RCC 7860 (cell line): ENCODE results near the gene CATSPER1.
A peak's percentile ranks its signal among the peaks of the same experiment; 100 is the strongest.
"Not testable (repeated sequence)": the region's sequence is repeated elsewhere in the genome, so short reads cannot be mapped to it uniquely, and the experiment has no call there.

ENCODE experiments used
- DNase-seq: peaks from one replicate; pipeline ENCODE4 v3.0.0-alpha.2; 2015; ENCODE audit warnings: low spot score
- FAIRE-seq: peaks from 2 replicates; lab custom pipeline; 2012; peaks lifted over from hg19 to GRCh38; lab: Jason Lieb, UNC

The CATSPER1 gene

DNA sequence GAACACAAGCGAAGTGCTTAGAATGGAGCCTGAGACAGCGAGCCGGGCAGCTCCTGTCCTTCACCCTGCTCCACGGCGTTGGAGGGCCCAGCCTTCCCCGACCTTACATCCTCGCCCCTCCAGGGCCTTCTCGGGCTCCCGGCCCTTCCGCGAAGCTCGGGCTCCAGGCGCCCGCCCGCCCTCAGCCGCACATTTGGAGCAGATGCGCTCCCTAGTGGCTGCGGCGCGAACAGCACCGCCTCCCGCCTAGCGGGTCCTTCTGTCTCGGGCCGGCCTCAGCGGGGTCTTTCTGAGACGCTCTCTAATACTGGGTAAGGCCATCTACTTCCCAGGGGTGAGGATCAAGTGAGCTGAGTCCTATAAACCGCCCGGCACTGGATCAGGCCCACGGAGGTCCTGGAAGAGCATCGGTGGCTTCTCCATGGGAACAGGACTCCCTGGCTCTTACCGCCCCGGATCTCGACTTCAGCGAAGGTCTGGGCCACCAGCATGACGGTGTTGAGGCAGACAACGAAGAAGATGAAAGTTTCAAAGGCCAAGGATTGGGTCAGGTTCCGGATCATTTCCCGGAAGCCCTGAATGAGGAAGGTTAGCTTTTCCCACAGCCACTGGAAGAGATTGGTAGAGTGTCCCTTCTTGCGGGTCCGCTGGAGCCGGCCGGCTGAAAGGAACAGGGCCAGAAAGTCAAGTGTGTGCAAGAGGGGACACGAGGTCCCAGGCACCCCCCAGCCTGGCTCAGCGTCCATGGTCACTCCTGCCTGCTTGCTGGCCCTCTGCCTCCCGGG, 3.7 kb downstream of the CATSPER1 start:
- FAIRE-seq (no peak), DNase-seq (peak; percentile 39)

DNA sequence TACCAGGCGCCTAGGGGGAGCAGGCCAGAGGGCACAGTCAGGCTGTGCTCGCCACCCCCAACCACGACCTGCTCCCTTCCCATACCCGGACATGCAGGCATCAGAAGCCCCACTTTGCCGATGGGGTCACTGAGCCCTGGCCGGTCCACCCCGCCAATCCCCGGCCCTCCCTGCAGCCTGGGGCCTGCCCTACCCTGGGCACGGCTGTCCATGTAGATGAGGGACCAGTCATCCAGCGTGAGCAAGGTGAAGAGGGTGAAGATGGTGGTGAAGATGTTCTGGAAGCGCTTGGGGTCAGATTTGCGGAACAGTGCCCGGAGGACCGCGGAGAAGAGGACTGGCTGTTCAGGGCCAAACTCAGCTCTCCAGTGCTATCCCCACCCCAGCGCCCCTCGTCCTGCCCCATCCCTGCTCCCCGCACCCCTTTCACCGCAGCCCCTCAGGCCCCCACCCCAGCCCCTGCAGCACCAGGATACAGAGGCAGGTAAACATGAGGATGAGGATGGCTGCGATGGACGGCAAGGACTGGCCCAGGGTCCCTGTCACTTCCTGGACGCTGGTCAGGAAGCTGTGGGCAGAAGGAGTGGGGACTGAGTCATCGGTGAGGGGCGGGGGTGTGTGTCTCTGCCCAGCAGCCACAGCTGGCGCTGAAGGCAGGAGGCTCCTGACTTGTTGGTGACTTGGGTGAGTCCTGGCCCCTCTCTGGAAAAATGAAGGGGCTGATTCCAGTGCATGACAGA, 5.5 kb downstream of the CATSPER1 start:
- FAIRE-seq = peak; percentile 62

DNA sequence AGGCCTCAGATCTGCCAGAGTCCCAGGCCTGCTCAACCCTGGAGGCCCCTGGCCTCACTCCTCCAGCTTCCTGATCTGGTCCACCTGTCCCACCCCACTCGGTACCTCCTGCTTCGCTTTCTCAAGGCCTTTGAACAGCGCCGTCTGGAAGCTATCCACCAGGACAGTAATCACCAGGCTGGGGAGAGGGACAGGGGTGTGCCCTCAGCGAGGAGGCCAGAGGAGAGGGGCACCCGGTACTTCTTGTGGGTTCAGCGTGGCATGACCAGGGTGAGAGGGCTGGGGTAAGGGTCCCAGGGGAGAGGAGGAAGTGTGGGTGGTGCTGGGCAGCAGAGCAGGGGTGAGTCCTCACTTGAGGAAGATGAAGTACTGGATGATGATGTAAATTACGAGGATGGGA, 6.1 kb downstream of the CATSPER1 start:
- no peak for DNase-seq

More for the DNA sequence above, 5.5 kb downstream of the CATSPER1 start:
- DNase-seq = peak; percentile 75

DNA sequence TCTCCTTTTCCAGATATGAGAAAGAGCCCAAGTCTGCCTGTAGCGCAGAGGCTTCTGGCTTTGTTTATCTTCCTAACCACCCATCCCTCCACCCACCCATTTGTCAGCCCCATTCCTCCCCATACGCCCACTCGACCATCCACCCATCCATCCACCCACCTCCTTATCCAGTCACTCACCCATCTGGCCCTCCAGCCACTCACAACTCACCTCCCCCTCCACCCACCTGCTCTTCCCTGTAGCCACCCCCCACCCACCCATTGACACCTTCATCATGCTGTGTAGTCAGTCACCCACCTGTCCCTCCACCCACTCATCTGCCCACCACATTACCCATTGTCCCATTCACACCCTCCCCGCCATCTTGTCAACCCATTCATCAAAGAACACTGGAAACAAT, 9.0 kb downstream of the CATSPER1 start:
- FAIRE-seq (no peak), DNase-seq (no peak)

More for the DNA sequence above, 6.1 kb downstream of the CATSPER1 start:
- FAIRE-seq = no peak

DNA sequence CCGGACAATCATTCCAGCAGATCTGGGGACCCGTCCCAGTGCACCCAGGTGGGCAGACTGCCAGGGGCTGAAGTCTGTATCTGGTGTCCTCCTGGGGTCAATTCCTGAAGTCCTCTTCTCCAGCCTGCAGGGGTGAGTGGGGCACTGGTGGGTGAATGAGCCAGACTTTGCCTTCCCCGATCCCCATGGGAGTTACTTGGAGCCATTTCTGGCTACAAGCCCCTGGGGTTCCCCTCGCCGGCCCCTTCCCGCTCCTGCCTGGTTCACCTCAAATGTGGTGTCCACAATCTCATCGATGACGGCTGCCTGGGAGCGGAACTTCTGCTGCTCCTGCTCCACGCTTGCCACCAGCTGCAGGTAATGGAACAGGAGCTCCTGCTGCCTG, 9.5 kb downstream of the CATSPER1 start:
- DNase-seq = no peak
- no peak for FAIRE-seq

DNA sequence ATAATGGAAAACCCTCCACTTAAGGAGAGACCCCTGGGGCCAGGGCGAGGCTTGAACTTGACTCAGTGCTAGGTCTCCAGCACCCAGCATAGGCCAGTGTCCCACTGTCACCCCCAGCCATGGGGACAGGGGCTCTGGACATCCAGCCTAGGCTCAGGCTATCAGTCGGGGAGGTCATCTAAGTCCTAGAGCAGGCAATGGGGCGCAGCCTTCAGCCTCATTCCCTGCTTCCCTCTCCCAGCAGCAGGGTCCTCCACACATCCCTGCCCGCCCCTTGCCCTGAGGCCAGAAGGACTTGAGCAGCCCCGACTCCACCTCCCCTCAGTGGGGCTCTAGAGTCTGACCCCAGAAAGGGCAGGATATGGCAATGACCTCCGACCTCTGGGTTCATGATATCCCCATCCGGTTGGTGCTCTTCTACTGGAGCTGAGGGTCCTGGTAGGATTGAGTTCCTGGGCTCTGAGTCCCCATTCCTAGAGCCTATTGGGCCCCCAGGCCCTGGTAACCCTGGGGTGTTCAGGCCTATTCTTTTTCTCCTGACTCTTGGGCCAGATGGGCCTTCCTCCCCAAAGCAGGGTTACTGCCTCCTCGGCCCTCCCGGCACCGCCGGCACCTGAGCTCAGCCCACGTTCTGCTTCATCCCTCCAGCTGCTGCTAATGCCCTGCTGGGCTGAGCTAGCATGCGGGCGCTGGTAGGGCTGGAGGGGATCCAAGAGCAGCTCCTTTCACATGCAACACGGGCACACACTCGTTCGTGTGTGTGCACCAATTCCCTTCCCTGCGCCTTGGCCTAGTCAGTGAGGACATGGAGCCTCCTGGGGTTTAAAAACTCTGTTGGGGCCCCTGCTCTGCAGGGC, 10.1 kb downstream of the CATSPER1 start:
- FAIRE-seq = no peak
- DNase-seq = no peak

DNA sequence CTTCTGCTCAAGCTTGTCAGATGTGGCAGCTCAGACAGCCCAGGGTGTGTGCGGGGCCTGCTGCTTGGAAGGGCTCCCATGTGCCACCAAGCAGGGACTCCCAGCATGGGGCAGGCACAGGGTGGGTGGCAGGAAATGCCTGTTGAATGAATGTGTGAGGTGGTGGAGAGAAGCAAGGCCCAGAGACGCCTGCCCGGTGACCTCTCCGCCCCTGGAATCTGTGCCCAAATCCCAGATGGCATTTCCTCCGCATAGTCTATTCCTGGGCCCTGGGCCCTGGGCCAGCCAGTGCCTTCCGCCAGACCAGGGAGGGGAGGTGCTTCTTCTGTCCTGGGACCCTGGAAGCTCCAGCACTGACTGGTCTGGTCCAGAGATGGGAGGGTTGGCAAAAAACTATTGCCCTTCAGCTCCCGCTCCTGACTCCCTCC, 10.8 kb downstream of the CATSPER1 start:
- FAIRE-seq = peak; percentile 67
- peak; percentile 90 for DNase-seq

DNA sequence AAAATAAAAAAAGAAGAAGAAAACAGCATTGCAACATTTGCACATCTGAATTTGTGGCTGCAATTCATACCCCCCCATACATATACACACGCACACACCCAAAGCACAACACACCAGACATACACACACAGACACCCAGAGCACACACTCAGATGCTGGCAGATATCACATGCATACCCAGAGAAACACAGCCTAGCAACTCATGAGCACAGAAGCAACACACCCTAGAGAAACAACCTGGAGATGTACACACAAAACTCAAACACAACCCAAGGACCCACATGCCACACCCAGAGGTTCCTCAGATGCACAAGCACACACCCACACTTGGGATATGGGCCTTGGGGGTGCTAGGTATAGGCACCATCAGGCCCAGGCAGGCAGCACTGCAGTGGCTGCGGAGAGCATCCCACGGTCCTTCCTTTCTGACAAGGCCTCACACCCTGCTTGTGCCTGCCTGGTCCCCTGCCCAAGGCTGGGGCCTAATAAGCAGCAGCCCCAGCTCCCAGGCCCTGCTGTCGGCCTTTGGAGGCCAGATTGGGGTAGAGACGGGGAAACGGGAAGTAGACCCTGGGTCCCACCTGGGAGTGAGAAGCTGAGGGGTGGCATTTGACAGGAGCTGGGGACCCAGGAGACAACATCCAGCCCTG, 11.3 kb downstream of the CATSPER1 start:
- no peak for FAIRE-seq
- peak; percentile 20 for DNase-seq

DNA sequence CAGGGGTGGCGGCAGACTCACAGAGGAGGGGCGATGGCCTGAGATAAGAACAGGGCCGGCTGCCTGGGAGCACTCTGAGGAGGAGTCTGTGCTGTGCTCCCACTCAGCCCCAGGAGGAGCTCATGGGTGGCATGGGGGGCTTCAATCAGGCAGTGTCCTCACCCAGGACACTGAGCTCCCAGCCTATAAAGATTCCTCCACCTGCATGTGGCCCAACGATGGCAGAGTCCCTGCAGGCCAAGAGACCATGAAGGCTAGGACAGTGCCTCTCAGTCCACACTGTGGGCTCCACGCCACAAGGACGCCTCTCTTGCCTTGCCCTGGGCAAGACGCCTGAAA, 12.5 kb downstream of the CATSPER1 start:
- FAIRE-seq (no peak), DNase-seq (no peak)

DNA sequence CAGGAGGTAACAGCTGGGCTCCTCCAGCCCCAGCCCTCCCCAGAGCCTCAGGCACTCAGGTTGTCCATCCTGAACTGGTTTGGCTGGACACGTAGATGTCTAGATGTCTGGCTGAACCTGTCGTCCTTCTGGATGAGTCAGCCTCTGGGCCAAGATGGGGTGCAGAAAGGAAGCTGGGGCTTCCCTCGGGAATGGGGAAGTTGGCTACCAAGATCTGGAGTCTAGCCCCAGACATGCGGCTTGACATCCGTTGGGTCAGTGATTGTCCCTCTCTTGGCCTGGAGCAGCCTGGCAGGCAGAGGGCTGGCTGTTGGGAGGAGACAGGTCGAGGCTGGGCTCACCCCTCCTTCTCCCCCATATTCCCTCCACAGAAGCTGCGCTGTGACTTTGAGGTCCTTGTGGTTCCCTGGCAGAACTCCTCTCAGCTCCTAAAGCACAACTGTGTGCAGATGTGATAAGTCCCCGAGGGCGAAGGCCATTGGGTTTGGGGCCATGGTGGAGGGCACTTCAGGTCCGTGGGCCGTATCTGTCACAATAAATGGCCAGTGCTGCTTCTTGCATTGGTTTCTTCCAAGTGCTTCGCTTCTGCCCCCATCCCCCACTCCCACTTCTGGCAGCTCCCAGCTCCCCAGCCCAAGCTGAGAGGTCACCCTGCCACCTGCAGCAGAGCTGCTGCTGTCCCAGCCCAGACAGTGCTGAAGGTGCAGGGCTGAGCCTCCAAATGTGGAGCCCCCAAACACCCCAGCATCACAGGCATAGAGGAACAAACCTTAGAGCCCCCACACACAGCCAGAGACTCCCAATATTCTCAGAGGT, 13.1 kb downstream of the CATSPER1 start:
- DNase-seq (no peak), FAIRE-seq (no peak)

DNA sequence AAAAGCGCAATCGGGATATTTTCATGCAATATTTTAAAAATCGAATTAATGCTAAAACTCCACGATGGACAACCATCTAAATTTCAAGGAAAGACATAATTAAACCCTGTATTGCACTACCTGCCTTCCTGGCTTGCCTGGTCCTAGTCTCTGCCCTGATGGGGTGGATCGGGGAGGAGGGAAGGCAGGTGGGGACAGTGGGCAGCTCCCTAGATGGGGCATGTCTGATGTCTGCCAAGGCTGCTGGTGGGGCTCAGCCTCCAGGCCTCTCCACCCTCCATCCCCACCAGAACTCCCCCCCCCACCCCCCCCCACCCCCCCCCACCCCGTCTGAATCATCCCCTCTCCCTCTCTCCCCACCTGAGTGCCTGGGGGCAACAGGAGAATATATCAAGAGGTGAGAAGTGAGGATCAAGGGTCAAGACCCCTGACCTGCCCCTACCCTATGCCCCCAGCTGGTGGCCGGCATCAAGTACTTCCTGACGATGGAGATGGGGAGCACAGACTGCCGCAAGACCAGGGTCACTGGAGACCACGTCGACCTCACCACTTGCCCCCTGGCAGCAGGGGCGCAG, 13.8 kb downstream of the CATSPER1 start:
- FAIRE-seq = no peak
- no peak for DNase-seq

DNA sequence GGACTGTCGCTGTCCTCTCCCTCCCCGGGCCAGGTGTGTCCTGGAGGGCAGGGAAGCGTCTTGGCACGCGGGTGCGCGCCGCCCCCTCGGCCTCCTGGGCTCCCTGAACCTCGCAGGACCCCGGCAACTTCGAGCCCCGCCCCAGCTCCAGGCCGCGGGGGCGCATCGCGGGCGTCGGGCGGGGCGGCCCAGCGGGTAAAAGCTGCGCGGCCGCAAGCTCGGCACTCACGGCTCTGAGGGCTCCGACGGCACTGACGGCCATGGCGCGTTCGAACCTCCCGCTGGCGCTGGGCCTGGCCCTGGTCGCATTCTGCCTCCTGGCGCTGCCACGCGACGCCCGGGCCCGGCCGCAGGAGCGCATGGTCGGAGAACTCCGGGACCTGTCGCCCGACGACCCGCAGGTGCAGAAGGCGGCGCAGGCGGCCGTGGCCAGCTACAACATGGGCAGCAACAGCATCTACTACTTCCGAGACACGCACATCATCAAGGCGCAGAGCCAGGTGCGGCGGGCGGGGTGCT, 14.4 kb downstream of the CATSPER1 start, which contains the start of gene CST6:
Gene CST6, plus strand, starts transcription at position 224 of the 519 bp plus-strand sequence. Its CDS starts 37 bp downstream, at position 261.
- FAIRE-seq (no peak), DNase-seq (no peak)

DNA sequence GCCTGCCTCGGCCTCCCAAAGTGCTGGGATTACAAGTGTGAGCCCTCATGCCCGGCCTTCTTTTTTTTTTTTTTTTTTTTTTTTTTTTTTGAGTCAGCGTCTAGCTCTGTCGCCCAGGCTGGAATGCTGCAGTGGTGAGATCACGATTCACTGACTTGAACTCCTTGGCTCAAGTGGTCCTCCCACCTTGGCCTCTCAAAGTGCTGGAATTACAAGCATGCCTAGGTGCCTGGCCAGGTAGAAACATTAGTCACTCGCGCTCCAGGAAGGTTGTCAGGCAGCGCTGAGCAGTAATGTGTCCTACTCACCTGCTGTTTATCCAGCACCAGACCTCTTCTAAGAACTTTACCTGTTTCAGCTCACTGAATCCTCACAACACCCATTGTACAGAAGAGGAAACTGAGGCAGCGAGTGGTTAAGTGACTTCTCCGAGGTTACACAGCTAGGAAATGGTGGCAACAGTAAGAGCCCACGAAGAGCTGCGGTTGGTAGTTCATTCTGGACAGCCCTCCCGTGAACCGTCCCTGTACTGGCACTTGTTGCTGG, 15.0 kb downstream of the CATSPER1 start:
- DNase-seq = peak; percentile 87
- peak; percentile 76 for FAIRE-seq

DNA sequence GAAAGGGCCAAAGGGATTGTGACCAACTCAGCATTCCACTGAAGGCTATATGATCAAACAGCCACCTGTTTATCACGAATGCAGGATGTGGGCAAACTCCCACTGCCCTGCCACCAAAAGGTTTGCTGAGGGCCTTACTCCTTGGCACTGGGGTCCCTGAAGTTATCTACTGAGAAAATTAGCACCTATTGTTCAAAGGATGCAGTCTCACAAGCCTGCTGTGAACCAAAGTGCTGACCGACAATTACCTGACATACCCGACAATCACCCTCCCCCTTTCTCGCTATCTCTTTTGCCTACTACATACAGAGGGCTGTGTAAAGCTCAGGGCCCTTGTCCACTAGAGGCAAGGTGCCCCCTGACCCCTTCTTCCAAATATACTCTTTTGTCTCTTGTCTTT, 16.2 kb downstream of the CATSPER1 start:
- DNase-seq, FAIRE-seq: not testable (repeated sequence)

DNA sequence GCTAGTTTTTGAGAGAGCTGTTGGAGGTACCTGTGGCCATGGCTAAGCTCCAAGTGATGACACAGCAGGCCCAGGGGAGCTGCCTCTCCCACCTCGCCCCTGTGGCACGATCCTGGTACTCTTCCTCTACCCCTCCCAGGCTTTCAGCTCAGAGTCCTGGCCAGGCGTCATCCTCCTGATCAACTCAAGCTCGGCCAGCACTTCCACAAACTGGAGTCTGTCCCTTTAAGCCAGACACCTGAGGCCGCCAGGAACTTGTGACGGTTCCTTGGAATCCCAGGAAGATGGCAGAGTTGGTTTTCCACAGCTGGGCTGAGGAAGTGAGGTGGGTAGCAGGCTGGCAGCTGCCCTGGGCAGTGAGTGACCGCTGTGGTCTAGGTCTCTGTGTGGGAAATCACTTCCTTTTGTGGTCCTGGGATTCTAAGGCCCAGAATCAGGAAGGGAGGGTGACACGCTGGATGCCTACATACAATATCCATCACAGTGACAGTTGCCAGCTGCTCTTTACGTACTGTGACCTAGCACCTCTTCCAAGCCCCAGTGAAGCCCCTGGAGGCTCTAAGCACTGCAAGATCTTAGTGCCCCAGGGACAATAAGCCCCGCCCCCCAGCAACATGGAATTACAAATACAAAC, 17.7 kb downstream of the CATSPER1 start:
- DNase-seq = peak; percentile 80
- FAIRE-seq = peak; percentile 33

DNA sequence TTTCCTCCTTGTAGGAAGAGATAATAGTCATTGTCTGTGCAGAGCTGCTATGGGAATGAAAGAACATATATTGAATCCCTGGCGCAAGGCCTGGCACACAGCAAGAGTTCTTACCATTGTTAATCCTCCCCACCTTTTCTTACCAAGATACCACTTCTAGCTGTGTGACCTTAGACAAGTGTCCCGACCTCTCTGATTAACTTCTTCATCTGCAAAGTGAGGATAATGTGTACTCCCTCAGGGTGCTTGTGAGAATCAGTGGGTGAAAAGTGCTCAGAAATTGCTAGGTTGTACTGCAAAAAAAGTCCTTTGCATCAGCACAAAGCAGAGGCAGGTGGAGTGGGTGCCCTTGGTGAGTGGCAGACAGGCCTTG, 18.2 kb downstream of the CATSPER1 start:
- DNase-seq (no peak), FAIRE-seq (no peak)

DNA sequence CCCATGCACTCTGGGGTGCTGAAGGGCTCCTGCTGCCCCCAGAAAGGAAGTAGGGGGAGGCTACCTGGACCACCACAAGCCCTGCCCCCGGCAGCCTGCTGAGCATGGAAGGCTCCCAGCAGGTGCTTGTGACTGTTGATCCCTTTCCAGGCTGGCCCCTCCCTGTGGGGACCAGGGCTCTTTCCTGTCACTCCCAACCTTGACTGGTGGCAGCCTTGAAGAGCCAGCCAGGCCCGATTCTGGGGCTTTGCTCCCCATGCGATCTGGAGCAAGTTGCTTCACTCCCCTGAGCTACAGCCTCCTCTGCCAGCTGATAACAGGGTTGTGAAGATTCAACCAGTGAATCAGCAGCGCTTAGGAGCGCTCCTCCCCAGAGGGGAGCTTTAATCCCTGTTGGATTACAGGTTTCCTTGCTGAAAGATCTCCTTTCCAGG, 19.1 kb downstream of the CATSPER1 start:
- no peak for DNase-seq
- no peak for FAIRE-seq

DNA sequence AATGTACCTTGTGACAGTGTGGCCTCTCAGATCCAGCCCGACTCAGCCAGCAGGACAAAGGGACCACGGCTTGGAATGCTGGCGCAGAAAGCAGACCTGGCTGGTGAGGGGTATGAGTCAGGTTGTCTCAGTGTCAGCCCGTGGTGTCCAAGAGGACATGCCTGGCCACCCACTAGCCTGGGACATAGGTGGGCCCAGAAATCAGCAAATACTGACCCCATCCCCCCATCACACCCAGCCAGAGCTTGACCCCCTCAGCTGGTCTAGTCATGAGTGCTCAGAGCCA, 19.4 kb downstream of the CATSPER1 start:
- FAIRE-seq = no peak
- DNase-seq = peak; percentile 62
